GM21619 (cell line): ENCODE results near the gene RASGRF1.

Source experiments
- ATAC-seq: cut with Tn5 transposase; IDR thresholded peaks from one replicate; pipeline ENCODE4 v1.9.1; 2021; ENCODE audit not compliant: unreplicated experiment

RASGRF1 gene

GRCh38 chr15:79067072-79067833 is 23.3 kb downstream of the RASGRF1 start:
- ATAC-seq: no peak

- no peak for ATAC-seq
Observed at GRCh38 chr15:79066391-79067071, 24.0 kb downstream of the RASGRF1 start.

- ATAC-seq: no peak
Observed at GRCh38 chr15:79065706-79066376, 24.7 kb downstream of the RASGRF1 start.

- no peak for ATAC-seq
Observed at GRCh38 chr15:79065361-79065705, 25.2 kb downstream of the RASGRF1 start.

GRCh38 chr15:79064496-79064895 is 26.1 kb downstream of the RASGRF1 start:
- no peak for ATAC-seq

GRCh38 chr15:79060175-79060574 is 30.4 kb downstream of the RASGRF1 start:
- no peak for ATAC-seq

GRCh38 chr15:79059081-79059572 is 31.5 kb downstream of the RASGRF1 start:
- ATAC-seq: no peak

GRCh38 chr15:79058260-79058850 is 32.2 kb downstream of the RASGRF1 start:
- no peak for ATAC-seq

- ATAC-seq: no peak
Observed at GRCh38 chr15:79057050-79057449, 33.5 kb downstream of the RASGRF1 start.

GRCh38 chr15:79054350-79054749 is 36.2 kb downstream of the RASGRF1 start:
- no peak for ATAC-seq

- no peak for ATAC-seq
Observed at GRCh38 chr15:79053894-79054293, 36.7 kb downstream of the RASGRF1 start.

GRCh38 chr15:79051941-79052731 is 38.4 kb downstream of the RASGRF1 start:
- no peak for ATAC-seq

- ATAC-seq: no peak
Observed at GRCh38 chr15:79051029-79051428, 39.6 kb downstream of the RASGRF1 start.

- ATAC-seq: no peak
Observed at GRCh38 chr15:79050341-79050740, 40.2 kb downstream of the RASGRF1 start.

GRCh38 chr15:79049416-79049815 is 41.2 kb downstream of the RASGRF1 start:
- ATAC-seq: no peak

GRCh38 chr15:79047676-79048439 is 42.7 kb downstream of the RASGRF1 start:
- no peak for ATAC-seq

GRCh38 chr15:79046691-79047404 is 43.7 kb downstream of the RASGRF1 start:
- no peak for ATAC-seq

- ATAC-seq: no peak
Observed at GRCh38 chr15:79045041-79045440, 45.5 kb downstream of the RASGRF1 start.

GRCh38 chr15:79042213-79042928 is 48.2 kb downstream of the RASGRF1 start:
- no peak for ATAC-seq
